Fibroblast of lung (primary cell): ENCODE measurements around the gene NEK6.

Source experiments
- EZH2 ChIP-seq: IDR thresholded peaks from 2 replicates; pipeline ENCODE4 v1.5.1; 2012; ENCODE audit warnings: low read length, control low read depth, mild to moderate bottlenecking; ENCODE audit errors: missing control alignments
- TF ChIP-seq, protein P1 (sequence below), 2 donors: IDR thresholded peaks in 1 of 2; conservative IDR thresholded peaks in 1 of 2; 1 replicate in 1 of 2; 2 replicates in 1 of 2; pipeline ENCODE4 v1.5.1; 2011 to 2012; ENCODE audit warnings: low read length in 2 of 2, control low read depth in 1 of 2, inconsistent platforms in 1 of 2, low read depth in 1 of 2, mild to moderate bottlenecking in 1 of 2

DNA sequence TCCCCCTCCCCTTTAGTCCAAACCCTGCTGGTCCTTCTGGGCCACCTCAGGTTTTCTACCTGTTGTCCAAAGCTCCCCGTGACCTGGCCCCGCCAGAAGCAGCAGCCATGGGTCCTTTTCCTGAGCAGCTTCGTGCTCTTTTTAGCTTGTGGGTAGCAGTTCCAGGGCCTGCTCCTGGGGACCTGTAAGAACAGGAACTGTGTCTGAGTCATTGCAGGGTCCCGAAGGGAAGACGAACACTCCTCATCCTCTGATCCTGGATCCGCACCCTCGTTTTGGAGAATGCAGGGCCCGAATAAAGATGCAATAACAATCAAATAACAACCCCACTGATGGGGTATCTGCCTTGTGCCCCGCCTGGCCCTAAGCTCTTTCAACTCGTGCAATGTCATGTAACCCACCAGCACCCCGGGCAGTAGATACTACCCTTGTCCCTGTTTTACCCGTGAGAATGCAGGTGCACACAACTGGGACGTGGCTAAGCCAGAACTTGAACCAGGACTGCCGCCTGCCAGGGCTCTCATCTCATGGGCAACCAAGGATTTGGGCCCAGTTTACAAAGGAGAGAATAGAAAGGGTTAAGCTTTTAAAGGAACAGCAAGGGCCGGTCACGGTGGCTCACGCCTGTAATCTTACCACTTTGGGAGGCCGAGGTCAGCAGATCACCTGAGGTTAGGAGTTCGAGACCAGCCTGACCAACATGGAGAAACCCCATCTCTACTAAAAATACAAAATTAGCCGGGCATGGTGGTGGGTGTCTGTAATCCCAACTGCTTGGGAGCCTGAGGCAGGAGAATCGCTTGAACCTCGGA, 33.2 kb downstream of the NEK6 start:
- TF ChIP-seq, protein P1, sequence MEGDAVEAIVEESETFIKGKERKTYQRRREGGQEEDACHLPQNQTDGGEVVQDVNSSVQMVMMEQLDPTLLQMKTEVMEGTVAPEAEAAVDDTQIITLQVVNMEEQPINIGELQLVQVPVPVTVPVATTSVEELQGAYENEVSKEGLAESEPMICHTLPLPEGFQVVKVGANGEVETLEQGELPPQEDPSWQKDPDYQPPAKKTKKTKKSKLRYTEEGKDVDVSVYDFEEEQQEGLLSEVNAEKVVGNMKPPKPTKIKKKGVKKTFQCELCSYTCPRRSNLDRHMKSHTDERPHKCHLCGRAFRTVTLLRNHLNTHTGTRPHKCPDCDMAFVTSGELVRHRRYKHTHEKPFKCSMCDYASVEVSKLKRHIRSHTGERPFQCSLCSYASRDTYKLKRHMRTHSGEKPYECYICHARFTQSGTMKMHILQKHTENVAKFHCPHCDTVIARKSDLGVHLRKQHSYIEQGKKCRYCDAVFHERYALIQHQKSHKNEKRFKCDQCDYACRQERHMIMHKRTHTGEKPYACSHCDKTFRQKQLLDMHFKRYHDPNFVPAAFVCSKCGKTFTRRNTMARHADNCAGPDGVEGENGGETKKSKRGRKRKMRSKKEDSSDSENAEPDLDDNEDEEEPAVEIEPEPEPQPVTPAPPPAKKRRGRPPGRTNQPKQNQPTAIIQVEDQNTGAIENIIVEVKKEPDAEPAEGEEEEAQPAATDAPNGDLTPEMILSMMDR (conservative IDR thresholded peaks at IDR 0.05 in 1 of 2, IDR thresholded peaks at IDR 0.05 in 1 of 2; ENCODE audit: low read depth in 1 of 2, low read length in 2 of 2), result no peak
- TF ChIP-seq EZH2, result no peak
